Measurements from ENCODE around the gene STRA6.

DNA sequence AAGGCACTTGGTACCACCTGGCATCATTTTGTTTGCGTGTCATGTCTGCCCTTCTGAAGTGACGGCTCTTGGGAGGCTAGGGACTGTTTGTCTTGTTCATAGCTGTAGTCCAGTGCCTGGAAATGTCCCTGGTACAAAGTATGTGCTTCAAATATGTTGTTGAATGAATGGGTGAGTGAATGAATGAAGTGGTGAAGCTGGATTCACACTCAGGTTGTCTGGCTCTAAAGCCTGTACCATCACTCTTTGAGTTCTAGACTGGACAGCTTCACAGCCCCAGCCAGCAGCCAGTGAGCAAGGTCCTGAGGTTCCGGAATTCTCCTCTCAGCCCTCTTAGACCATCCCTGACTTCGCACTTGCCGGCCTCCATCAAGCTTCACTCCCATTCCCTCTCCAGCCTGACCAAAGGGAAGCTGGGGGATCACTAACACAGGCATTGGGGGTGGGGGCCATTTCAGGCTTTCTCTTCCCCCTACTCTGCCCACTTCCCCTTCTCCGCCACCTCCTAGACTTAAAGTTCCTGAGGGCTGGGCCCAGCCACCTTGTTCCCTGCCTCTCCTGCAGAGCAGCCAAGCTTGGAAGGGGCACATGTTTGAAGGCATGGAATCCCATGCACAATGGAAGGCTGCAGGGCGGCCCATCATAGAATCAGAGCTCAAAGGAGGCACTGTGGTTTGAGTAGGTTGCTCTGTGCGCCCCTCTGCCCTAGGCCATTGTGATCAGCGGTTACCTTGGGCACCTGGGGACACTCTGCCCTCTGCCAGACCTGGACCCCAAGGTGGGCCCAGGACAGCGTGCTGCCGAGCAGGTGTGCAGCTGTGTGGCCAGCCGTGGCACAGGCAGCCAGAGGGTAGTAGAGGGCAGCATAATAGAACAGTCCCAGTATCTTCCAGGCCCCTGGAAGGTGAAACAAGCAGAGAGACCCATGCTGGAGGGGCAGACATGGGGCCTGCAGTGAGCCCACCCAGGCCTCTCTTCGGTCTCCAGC, 7.7 kb downstream of the STRA6 start:
- TF ChIP-seq, protein P1, sequence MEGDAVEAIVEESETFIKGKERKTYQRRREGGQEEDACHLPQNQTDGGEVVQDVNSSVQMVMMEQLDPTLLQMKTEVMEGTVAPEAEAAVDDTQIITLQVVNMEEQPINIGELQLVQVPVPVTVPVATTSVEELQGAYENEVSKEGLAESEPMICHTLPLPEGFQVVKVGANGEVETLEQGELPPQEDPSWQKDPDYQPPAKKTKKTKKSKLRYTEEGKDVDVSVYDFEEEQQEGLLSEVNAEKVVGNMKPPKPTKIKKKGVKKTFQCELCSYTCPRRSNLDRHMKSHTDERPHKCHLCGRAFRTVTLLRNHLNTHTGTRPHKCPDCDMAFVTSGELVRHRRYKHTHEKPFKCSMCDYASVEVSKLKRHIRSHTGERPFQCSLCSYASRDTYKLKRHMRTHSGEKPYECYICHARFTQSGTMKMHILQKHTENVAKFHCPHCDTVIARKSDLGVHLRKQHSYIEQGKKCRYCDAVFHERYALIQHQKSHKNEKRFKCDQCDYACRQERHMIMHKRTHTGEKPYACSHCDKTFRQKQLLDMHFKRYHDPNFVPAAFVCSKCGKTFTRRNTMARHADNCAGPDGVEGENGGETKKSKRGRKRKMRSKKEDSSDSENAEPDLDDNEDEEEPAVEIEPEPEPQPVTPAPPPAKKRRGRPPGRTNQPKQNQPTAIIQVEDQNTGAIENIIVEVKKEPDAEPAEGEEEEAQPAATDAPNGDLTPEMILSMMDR (conservative IDR thresholded peaks at IDR 0.05; ENCODE audit: low read depth, low read length), result no peak
- no peak for TF ChIP-seq EZH2 (IDR thresholded peaks at IDR 0.05; ENCODE audit: borderline replicate concordance, low read depth, low read length, poor library complexity, severe bottlenecking)
